HL-60 (cell line): Measurements from ENCODE around the gene PPARGC1A.

Experiments used
- POLR2AphosphoS5 ChIP-seq: IDR thresholded peaks from 2 replicates; pipeline ENCODE4 v1.6.1; 2012; ENCODE audit warnings: low read depth
- REST ChIP-seq: IDR thresholded peaks from 2 replicates; pipeline ENCODE4 v1.6.1; 2012; ENCODE audit warnings: low read depth; ENCODE audit not compliant: insufficient replicate concordance
- SPI1 ChIP-seq: IDR thresholded peaks from 2 replicates; pipeline ENCODE4 v1.6.1; 2012; ENCODE audit warnings: low read depth, mild to moderate bottlenecking, borderline replicate concordance
- TF ChIP-seq, protein P1 (sequence below): IDR thresholded peaks from one replicate; pipeline ENCODE4 v1.5.1; 2011; ENCODE audit warnings: low read length, control low read depth, inconsistent platforms; ENCODE audit not compliant: insufficient read depth

DNA sequence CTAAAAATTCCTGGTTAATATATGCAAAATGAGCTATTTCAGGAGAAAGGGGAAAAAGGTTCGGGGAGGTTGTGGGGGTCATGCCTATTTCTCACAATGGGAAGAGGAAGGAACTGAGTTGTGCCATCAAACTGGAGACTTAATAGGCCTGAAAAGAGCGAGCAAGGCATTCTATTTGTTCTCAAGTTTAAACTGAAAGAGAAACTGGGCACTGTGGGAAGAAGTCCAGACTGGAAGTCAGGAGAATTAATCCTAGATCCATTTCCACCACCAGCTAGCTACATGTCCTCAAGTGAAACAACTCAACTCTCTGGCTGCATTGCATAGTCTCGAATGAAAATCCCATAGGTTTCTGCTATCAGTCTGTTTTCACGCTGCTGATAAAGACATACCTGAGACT is 50.6 kb downstream of the PPARGC1A start:
- TF ChIP-seq, protein P1, sequence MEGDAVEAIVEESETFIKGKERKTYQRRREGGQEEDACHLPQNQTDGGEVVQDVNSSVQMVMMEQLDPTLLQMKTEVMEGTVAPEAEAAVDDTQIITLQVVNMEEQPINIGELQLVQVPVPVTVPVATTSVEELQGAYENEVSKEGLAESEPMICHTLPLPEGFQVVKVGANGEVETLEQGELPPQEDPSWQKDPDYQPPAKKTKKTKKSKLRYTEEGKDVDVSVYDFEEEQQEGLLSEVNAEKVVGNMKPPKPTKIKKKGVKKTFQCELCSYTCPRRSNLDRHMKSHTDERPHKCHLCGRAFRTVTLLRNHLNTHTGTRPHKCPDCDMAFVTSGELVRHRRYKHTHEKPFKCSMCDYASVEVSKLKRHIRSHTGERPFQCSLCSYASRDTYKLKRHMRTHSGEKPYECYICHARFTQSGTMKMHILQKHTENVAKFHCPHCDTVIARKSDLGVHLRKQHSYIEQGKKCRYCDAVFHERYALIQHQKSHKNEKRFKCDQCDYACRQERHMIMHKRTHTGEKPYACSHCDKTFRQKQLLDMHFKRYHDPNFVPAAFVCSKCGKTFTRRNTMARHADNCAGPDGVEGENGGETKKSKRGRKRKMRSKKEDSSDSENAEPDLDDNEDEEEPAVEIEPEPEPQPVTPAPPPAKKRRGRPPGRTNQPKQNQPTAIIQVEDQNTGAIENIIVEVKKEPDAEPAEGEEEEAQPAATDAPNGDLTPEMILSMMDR = no peak
- TF ChIP-seq REST = no peak
- TF ChIP-seq POLR2AphosphoS5 = no peak
- no peak for TF ChIP-seq SPI1
